WTC11 (cell line): ENCODE results near the gene MRPL40. TPM values are rescaled to one million over a fixed set of nuclear protein-coding genes. Genes with fewer than 3 reads are reported as not detected.

ENCODE experiments used
- ATAC-seq: fragments of 200-7000 bp; cut with Tn5 transposase; 2 replicates; pipeline ENCODE4 v1.10.0; 2021; ENCODE audit warnings: mild to moderate bottlenecking, moderate library complexity
- CTCF ChIA-PET: fragments of 300-600 bp; sonication (Branson Sonifier 250); formaldehyde crosslinking; loops from one replicate; lab custom pipeline; 2021; ENCODE audit warnings: antibody characterized with exemption; lab: Charles Lee
- POLR2A ChIA-PET: fragments of 350-600 bp; sonication (Branson Sonifier 250); formaldehyde crosslinking; loops from one replicate; lab custom pipeline; 2021; ENCODE audit warnings: antibody characterized with exemption; lab: Charles Lee
- DNase-seq: peaks from one replicate; pipeline ENCODE4 v3.0.0; 2021; ENCODE audit warnings: low spot score
- H3K27ac Mint-ChIP-seq: 2 replicates; pipeline ENCODE4 v1.8.0; 2021; ENCODE audit warnings: mixed read lengths
- H3K27me3 Mint-ChIP-seq: 2 replicates; pipeline ENCODE4 v1.8.0; 2021; ENCODE audit warnings: low read depth, mild to moderate bottlenecking, moderate library complexity, mixed read lengths
- H3K36me3 Mint-ChIP-seq: 2 replicates; pipeline ENCODE4 v1.8.0; 2021; ENCODE audit warnings: mixed read lengths
- H3K4me1 Mint-ChIP-seq: 2 replicates; pipeline ENCODE4 v1.8.0; 2022; ENCODE audit warnings: mixed read lengths
- H3K4me3 Mint-ChIP-seq: 2 replicates; pipeline ENCODE4 v1.8.0; 2021; ENCODE audit warnings: mild to moderate bottlenecking, moderate library complexity, mixed read lengths
- H3K9me3 Mint-ChIP-seq: 2 replicates; pipeline ENCODE4 v1.8.0; 2021; ENCODE audit warnings: mixed read lengths
- ATF2 ChIP-seq: sonication (generic); formaldehyde crosslinking; IDR thresholded peaks from 2 replicates; pipeline ENCODE4 v1.8.1; 2022; ENCODE audit warnings: low read depth, missing genetic modification reagents, borderline replicate concordance
- CDX4 ChIP-seq: fragments of 250-450 bp; sonication (Bioruptor Pico); IDR thresholded peaks from 2 replicates; pipeline ENCODE4 v1.9.0; 2021; ENCODE audit warnings: moderate library complexity, mild to moderate bottlenecking, inconsistent platforms, borderline replicate concordance
- CREB1 ChIP-seq: sonication (generic); formaldehyde crosslinking; IDR thresholded peaks from 2 replicates; pipeline ENCODE4 v1.8.0; 2023; ENCODE audit warnings: mild to moderate bottlenecking, missing genetic modification reagents
- E2F4 ChIP-seq: sonication (generic); formaldehyde crosslinking; IDR thresholded peaks from 2 replicates; pipeline ENCODE4 v1.8.1; 2022; ENCODE audit warnings: low read depth, mild to moderate bottlenecking, moderate library complexity, missing genetic modification reagents, borderline replicate concordance
- FOXK1 ChIP-seq: sonication (generic); formaldehyde crosslinking; IDR thresholded peaks from 2 replicates; pipeline ENCODE4 v1.8.0; 2022; ENCODE audit warnings: mild to moderate bottlenecking, moderate library complexity, missing genetic modification reagents
- HMGA2 ChIP-seq: fragments of 250-450 bp; sonication (Bioruptor Pico); IDR thresholded peaks from 2 replicates; pipeline ENCODE4 v1.4.0; 2021; ENCODE audit warnings: mild to moderate bottlenecking, moderate library complexity
- JAZF1 ChIP-seq: fragments of 250-450 bp; sonication (Bioruptor Pico); IDR thresholded peaks from 2 replicates; pipeline ENCODE4 v1.9.0; 2021; ENCODE audit warnings: moderate library complexity, mild to moderate bottlenecking, inconsistent platforms
- NR2C2 ChIP-seq: sonication (generic); formaldehyde crosslinking; IDR thresholded peaks from 2 replicates; pipeline ENCODE4 v1.8.0; 2022; ENCODE audit warnings: mild to moderate bottlenecking, missing genetic modification reagents
- SMAD4 ChIP-seq: sonication (generic); formaldehyde crosslinking; IDR thresholded peaks from 2 replicates; pipeline ENCODE4 v1.8.0; 2022; ENCODE audit warnings: mild to moderate bottlenecking, missing genetic modification reagents
- STAT6 ChIP-seq: sonication (generic); formaldehyde crosslinking; conservative IDR thresholded peaks from 2 replicates; pipeline ENCODE4 v1.8.1; 2023; ENCODE audit warnings: mild to moderate bottlenecking, low read depth, missing genetic modification reagents, moderate library complexity
- TEAD1 ChIP-seq: sonication (generic); formaldehyde crosslinking; IDR thresholded peaks from 2 replicates; pipeline ENCODE4 v1.8.0; 2022; ENCODE audit warnings: mild to moderate bottlenecking, missing genetic modification reagents
- ZBTB21 ChIP-seq: sonication (generic); formaldehyde crosslinking; IDR thresholded peaks from 2 replicates; pipeline ENCODE4 v1.8.1; 2023; ENCODE audit warnings: mild to moderate bottlenecking, missing genetic modification reagents, borderline replicate concordance
- ZBTB43 ChIP-seq: sonication (generic); formaldehyde crosslinking; IDR thresholded peaks from 2 replicates; pipeline ENCODE4 v1.8.1; 2023; ENCODE audit warnings: mild to moderate bottlenecking, missing genetic modification reagents
- ZNF219 ChIP-seq: sonication (generic); formaldehyde crosslinking; IDR thresholded peaks from 2 replicates; pipeline ENCODE4 v1.8.0; 2023; ENCODE audit warnings: missing genetic modification reagents, mild to moderate bottlenecking, borderline replicate concordance
- ZNF232 ChIP-seq: sonication (generic); formaldehyde crosslinking; IDR thresholded peaks from 2 replicates; pipeline ENCODE4 v1.8.0; 2022; ENCODE audit warnings: mild to moderate bottlenecking, missing genetic modification reagents
- ZNF396 ChIP-seq: fragments of 250-450 bp; sonication (Bioruptor Pico); IDR thresholded peaks from 2 replicates; pipeline ENCODE4 v1.8.0; 2021; ENCODE audit warnings: mild to moderate bottlenecking, moderate library complexity, borderline replicate concordance
- ZNF416 ChIP-seq: fragments of 250-450 bp; sonication (Bioruptor Pico); IDR thresholded peaks from 2 replicates; pipeline ENCODE4 v1.9.0; 2021; ENCODE audit warnings: mild to moderate bottlenecking, inconsistent platforms
- ZNF423 ChIP-seq: fragments of 250-450 bp; sonication (Bioruptor Pico); IDR thresholded peaks from 2 replicates; pipeline ENCODE4 v2.1.2; 2022; ENCODE audit warnings: mild to moderate bottlenecking, moderate library complexity
- total RNA-seq: library from RNA; stranded (reverse); gene quantifications from 3 replicates; pipeline ENCODE4 v1.2.3, GENCODE V29; 2021

The MRPL40 gene
- total RNA-seq, 1 experiment from 2014 or later, result 19.2 TPM

- peaks cover 7% of the 10 kb centered on the region for H3K36me3 Mint-ChIP-seq
- TF ChIP-seq ZNF416 (CRISPR knock-in tag) (no peak), CDX4 (CRISPR knock-in tag) (no peak), ZNF423 (no peak), CREB1 (CRISPR knock-in tag) (no peak), JAZF1 (CRISPR knock-in tag) (no peak)
- peaks cover 5% of the 10 kb centered on the region for H3K9me3 Mint-ChIP-seq
- no peaks in the 10 kb centered on the region for H3K27me3 Mint-ChIP-seq
- DNase-seq (no peak), ATAC-seq (no peak)
- ChIA-PET CTCF (no interaction called here), POLR2A (interaction anchor here (0.5 kb wide), 1 partner anchor 9 kb away, joined by 3 read pairs; no protein-coding TSS in a partner anchor)
- H3K4me1 Mint-ChIP-seq, result peaks cover 47% of the 10 kb centered on the region
- H3K27ac Mint-ChIP-seq, result peak overlapping the region; percentile 18; the same call in 1 of the 2 replicates
- H3K4me3 Mint-ChIP-seq, result no peak overlapping the region
Measured at GRCh38 chr22:19419464-19420178, 12.7 kb upstream of the MRPL40 start.

- H3K27ac Mint-ChIP-seq, result no peak overlapping the region; the same call in 1 of the 2 replicates
- H3K27me3 Mint-ChIP-seq, result no peaks in the 10 kb centered on the region
- H3K4me1 Mint-ChIP-seq, result peaks cover 43% of the 10 kb centered on the region
- ATAC-seq, result no peak
- POLR2A ChIA-PET, result interaction anchor here (0.7 kb wide), 1 partner anchor 55 kb away, joined by 4 read pairs; no protein-coding TSS in a partner anchor
- TF ChIP-seq ZNF396, result no peak
- TF ChIP-seq E2F4 (CRISPR knock-in tag), result no peak
- no peak for TF ChIP-seq ATF2 (CRISPR knock-in tag)
- TF ChIP-seq ZBTB43 (CRISPR knock-in tag), result no peak
- TF ChIP-seq SMAD4 (CRISPR knock-in tag), result no peak
- TF ChIP-seq, all 79 proteins: peak for 0
- Mint-ChIP-seq H3K9me3 (peaks cover 5% of the 10 kb centered on the region), H3K36me3 (peaks cover 7% of the 10 kb centered on the region), H3K4me3 (no peak overlapping the region)
- CTCF ChIA-PET, result interaction anchor here (0.6 kb wide), 1 partner anchor 27 kb away, joined by 4 read pairs; the partner anchor contains the start of gene C22orf39
- DNase-seq, result no peak
Measured at GRCh38 chr22:19420321-19420720, 12.0 kb upstream of the MRPL40 start.

- Mint-ChIP-seq H3K27me3 (no peaks in the 10 kb centered on the region), H3K9me3 (peaks cover 4% of the 10 kb centered on the region), H3K36me3 (peaks cover 4% of the 10 kb centered on the region), H3K4me3 (no peak overlapping the region), H3K4me1 (peaks cover 40% of the 10 kb centered on the region), H3K27ac (peak overlapping the region; percentile 65)
- CTCF ChIA-PET, result interaction anchor here (1.3 kb wide), 1 partner anchor 207 kb away, joined by 4 read pairs; no protein-coding TSS in a partner anchor
- DNase-seq (no peak), ATAC-seq (no peak; the same call in 1 of the 2 replicates)
- POLR2A ChIA-PET, result interaction anchor here (0.5 to 1.3 kb wide), 2 partner anchors 9 to 319 kb away, joined by 4 to 5 read pairs; partner anchors contain the start of genes HIRA and MRPL40
- TF ChIP-seq ZBTB43 (CRISPR knock-in tag) (no peak), ZNF232 (CRISPR knock-in tag) (no peak), ZNF219 (CRISPR knock-in tag) (no peak), STAT6 (CRISPR knock-in tag) (no peak), TEAD1 (CRISPR knock-in tag) (no peak), NR2C2 (CRISPR knock-in tag) (no peak), ZBTB21 (CRISPR knock-in tag) (no peak), ATF2 (CRISPR knock-in tag) (no peak), HMGA2 (CRISPR knock-in tag) (no peak), FOXK1 (CRISPR knock-in tag) (no peak)
Measured at GRCh38 chr22:19422440-19423301, 9.7 kb upstream of the MRPL40 start.
